HG02981 (cell line): ENCODE results near the gene EPG5.
"Not testable (repeated sequence)": the region's sequence is repeated elsewhere in the genome, so short reads cannot be mapped to it uniquely, and the experiment has no call there.

ENCODE experiments used
- ATAC-seq: cut with Tn5 transposase; IDR thresholded peaks from one replicate; pipeline ENCODE4 v1.9.1; 2021; ENCODE audit warnings: mild to moderate bottlenecking, moderate library complexity; ENCODE audit not compliant: unreplicated experiment

The EPG5 gene, protein sequence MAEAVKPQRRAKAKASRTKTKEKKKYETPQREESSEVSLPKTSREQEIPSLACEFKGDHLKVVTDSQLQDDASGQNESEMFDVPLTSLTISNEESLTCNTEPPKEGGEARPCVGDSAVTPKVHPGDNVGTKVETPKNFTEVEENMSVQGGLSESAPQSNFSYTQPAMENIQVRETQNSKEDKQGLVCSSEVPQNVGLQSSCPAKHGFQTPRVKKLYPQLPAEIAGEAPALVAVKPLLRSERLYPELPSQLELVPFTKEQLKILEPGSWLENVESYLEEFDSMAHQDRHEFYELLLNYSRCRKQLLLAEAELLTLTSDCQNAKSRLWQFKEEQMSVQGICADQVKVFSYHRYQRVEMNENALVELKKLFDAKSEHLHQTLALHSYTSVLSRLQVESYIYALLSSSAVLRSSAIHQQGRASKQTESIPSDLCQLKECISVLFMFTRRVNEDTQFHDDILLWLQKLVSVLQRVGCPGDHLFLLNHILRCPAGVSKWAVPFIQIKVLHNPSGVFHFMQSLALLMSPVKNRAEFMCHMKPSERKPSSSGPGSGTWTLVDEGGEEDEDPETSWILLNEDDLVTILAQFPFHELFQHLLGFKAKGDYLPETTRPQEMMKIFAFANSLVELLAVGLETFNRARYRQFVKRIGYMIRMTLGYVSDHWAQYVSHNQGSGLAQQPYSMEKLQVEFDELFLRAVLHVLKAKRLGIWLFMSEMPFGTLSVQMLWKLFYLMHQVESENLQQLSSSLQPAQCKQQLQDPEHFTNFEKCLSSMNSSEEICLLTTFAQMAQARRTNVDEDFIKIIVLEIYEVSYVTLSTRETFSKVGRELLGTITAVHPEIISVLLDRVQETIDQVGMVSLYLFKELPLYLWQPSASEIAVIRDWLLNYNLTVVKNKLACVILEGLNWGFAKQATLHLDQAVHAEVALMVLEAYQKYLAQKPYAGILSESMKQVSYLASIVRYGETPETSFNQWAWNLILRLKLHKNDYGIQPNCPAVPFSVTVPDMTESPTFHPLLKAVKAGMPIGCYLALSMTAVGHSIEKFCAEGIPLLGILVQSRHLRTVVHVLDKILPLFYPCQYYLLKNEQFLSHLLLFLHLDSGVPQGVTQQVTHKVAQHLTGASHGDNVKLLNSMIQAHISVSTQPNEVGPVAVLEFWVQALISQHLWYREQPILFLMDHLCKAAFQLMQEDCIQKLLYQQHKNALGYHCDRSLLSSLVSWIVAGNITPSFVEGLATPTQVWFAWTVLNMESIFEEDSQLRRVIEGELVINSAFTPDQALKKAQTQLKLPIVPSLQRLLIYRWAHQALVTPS (N-terminal part only)

DNA sequence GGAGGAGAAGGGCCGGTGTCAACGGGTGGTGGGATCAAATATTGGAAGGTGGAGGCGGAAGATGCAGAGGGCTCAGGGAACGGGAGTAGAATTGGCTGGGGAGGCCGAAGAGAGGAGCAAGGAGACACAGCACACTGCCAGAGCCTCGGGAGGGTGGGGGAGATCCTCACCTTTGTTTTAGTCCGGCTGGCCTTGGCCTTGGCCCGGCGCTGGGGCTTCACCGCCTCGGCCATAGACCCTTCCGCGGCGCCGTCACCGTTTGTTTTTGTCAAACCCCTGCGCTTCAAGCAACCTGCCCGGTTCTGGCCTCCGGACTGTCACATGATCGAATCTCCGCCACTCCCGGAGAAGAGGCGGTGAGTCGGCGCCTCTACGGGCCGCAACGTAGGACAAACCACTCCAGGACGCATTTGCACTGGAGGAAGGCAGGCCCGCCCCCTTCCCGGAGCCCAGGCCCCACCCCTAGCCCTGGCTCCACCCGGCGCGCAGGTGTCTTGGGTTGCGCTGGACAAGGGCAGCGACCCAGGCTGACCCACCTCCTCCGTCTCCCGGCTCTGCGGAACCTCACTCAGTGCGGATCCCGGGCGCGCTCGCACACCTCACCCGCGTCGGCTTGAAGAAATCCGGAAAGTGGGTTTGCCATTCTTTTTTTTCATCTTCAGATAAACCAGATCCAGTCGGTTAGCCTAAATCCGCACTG, at the start of gene EPG5:
Gene EPG5 (minus strand): TSS at position 323 of the 700 bp plus-strand sequence. CDS start 90 bp downstream, at position 233.
- peak; percentile 89 for ATAC-seq

GRCh38 chr18:46013484-46014189, 46.5 kb upstream of the EPG5 start:
- ATAC-seq, result peak; percentile 73

DNA sequence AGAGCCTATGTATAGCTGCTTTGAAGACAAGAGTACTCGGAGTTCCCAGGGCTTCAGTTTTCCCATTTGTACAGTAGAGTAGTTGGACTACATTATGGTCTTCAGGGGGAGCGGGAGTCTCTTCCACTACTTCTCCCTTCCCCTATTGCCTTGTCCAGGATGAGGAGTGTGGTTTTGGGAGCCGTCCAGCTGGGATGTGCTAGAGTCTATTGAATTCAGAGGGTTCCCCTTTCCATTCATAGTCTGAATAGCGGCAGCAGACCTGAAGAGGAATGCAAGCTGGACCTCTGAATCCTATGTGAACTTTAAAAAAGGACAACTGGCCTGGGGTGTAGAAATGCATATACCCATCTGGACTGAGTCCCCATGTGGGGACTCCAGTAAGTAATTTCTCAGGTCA, 43.5 kb upstream of the EPG5 start:
- no peak for ATAC-seq

DNA sequence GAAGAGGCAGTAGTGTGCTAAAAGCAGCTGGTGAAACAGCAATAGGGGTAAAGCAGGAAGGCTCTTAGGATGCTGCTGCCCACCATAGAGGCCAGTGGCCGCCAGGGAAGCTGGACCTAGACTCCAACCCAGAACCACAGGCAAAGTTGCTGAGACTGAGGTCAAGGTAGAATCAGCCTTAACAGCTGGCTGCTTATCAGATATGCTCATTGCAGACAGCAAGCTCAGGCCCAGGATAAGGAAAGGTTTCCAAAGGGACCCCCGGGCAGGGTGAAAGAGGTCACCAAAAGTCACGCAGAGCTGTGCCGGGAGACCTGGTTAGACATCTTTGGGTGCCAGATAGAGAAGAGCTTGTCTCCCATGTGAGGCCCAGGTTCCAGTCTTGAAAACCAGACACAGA, 42.9 kb upstream of the EPG5 start:
- ATAC-seq, result no peak

DNA sequence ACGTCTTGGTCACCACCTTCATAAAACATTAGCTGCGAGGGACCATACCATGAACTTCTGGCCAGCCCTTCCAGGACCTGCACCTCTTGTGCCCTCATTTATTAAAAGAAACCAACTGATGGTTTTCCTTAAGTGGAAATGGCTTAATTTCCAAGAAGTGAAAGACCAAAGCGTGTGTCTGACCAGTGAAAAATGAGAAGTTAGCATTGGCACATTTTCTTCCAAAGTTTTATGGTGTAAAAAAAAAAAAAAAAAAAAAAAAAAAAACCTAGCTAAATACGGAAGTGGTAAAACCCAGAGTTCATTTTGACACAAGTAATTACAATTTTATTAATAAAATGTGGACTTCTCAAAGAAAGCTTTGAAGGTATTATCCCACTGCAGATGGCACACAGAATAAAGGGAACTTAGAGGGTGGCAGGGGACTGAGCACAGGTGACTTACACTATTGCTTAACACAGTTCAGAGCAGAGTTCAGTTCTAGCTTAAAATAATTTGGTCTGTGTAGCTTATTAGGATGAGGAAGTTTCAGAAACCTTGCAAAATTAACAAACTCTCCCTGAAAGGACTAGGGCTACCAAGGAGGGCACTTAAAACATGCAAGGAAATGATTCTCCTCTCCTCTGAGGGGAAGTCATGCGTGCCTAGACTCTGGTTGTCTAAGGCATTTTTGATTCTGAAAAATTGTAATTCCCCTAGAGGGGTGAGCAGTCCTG, 42.2 kb upstream of the EPG5 start:
- no peak for ATAC-seq

DNA sequence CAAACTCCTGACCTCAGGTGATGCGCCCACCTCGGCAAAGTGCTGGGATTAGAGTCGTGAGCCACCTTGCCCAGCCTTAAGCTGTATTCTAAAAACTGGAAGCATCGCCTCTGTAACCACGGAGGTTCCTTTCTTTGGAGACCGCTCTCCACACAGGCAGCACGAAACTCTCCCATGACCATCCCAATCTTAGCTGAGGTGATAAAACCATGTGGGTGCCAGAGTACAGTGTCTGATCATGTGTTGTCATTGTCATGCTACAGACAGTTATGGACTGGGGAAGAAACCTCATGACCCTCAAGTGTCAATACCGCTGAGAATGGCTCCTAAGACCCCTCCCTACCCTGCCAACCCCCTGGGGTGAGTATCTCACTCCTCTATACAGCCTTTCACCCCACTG, 41.4 kb upstream of the EPG5 start:
- no peak for ATAC-seq

DNA sequence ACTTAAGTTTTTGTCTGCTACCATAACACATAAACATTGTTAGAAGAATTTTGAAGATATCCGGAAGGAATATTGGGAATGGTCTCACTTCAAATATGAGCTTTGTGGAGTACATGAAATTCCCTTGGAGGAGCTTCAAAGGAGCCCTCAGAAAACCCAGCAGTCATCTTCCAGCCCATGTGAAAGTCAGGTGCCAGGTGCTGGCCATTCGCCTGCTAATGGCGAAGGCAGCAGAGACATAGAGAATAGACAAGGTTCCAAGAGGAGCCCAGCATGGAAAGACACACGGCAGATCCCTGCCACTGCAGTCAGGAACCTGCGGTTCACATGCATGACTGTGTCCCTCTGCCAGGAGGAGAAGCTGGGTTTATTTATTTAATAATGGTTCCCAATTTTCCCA, 40.0 kb upstream of the EPG5 start:
- no peak for ATAC-seq

GRCh38 chr18:46002934-46003333, 35.8 kb upstream of the EPG5 start:
- no peak for ATAC-seq

DNA sequence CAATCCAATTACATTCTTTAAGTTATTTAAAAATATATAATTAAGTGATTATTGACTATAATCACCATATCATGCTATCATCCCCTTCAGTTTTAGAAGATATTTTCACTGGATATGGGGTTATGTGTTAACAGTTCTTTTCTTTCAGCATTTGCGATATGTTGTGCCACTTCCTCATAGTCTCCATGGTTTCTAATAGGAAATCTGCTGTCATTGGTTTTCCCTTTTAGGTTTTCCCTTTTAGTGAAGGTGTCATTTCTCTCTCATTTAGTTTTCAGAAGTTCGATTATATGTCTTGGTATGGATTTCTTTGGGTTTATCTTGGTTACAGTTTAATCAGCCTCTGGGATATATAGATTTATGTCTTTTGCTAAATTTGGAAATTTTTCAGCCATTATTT, 34.8 kb upstream of the EPG5 start:
- no peak for ATAC-seq

DNA sequence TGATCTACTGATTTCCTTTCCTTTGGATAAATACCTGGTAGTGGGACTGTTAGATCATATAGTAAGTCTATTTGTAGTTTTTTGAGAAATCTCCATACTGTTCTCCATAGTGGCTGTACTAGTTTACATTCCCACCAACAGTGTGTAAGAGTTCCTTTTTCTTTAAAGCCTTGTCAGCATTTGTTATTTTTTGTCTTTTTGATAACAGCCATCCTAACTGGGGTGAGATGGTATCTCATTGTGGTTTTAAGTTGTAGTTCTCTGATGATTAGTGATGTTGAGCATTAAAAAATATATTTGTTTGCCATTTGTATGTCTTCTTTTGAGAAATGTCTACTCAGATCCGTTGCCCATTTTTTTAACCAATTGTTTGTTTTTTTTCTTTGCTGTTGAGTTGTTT, 33.9 kb upstream of the EPG5 start:
- ATAC-seq, result no peak

DNA sequence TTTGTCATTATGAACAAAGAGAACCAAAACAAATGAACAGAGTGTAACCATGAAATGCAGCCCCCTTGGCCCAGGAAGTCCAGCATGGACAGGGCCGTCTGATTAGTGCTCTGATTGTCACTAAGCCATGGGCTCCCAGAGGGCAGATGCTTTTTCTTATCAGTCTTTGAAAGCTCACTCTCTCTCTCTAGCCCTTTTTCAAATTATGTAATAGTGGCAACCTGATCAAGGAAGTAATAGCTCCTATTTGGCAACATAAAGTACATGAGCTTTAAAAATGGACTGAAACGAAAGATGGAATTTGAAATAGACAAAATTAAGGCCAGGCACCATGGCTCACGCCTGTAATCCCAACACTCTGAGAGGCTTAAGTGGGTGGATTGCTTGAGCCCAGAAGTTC, 32.4 kb upstream of the EPG5 start:
- no peak for ATAC-seq

GRCh38 chr18:45998244-45998643, 31.1 kb upstream of the EPG5 start:
- ATAC-seq, result no peak

DNA sequence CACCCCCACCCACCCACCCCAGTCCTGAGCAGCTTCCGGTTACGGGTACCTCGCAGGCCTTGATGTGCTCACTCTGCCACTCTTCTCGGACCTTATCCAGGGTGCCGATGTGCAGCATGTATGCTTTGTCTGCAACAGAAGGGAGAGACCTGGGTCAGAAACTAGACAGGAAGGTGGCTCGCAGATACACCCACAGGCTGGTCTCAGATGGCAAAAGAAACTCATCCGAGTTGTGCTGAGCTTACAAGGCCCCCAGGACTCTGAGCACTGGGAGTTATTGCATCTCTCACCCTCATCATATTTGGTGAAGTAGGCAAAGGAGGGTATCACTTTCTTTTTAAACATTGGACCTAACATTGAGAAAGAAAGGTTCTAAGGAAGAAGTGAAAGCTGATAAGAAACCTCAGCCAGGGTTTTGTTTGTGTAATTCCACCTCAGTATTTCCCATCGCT, 30.6 kb upstream of the EPG5 start:
- ATAC-seq, result no peak

GRCh38 chr18:45995461-45995860, 28.3 kb upstream of the EPG5 start:
- no peak for ATAC-seq

- ATAC-seq, result no peak
These were observed 26.3 kb upstream of the EPG5 start for GRCh38 chr18:45993438-45993837.

DNA sequence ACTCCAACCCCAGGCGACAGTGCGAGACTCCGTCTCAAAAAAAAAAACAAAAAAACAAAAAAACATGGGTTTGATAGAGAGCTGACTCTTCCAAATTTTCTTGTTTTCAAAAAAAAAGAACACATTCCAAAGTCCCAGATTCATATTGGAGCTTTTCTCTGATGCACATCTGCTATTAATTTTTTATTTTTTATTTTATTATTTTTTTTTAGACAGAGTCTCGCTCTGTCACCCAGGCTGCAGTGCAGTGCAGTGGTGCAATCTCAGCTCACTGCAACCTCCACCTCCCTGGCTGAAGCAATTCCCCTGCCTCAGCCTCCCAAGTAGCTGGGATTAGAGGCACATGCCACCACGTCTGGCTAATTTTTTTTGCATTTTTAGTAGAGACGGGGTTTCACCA, 25.4 kb upstream of the EPG5 start:
- not testable (repeated sequence) for ATAC-seq

DNA sequence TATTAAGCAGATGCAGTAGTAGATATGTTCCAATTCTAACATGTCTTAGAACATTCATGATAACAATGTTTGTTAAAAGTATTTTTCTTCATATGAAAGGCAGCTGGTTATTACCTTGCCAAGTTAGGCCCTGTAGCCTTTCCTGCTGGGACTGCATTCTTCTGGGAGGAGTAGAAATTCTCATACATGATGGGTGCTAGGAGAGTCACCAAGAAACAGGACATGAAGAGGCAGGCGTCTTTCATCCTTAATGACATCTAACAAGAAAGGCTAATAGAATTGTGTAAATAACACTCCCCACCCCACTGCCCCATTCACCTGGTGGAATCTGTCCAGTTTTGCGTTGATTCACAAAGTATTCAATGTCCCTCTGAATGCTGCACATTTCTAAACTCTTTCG, 24.7 kb upstream of the EPG5 start:
- no peak for ATAC-seq

DNA sequence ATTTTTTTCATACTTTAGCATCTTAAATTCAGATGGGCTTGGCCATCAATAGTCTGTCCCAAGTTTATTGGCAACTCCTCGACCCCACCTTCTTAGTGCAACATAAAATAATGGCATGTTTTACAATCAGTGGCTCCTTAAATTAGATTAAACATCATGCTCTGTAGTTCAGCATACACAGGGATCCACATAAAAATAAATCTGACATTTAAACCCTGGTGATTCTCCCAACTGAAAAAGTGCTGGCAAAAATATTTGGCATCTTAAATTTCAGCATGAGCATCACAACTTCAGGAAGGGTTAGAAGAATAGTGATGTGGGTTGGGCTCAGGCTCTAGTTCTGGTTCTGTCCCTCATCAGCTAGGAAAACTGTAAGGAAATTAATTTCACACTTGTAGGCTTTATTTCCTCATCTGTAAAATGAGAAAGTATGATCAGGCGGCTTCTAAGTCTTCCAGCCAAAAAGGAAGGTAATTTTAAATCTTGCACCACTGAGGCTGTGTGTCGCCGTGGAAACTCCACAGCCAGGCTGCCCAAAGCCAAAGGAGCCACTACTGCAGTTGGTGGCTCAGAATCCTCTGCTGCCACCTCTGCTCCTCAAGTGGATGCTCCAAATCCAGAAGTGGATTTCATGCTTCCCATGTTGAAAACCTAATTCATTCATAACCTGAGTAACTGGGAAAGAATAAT, 17.6 kb upstream of the EPG5 start:
- no peak for ATAC-seq

DNA sequence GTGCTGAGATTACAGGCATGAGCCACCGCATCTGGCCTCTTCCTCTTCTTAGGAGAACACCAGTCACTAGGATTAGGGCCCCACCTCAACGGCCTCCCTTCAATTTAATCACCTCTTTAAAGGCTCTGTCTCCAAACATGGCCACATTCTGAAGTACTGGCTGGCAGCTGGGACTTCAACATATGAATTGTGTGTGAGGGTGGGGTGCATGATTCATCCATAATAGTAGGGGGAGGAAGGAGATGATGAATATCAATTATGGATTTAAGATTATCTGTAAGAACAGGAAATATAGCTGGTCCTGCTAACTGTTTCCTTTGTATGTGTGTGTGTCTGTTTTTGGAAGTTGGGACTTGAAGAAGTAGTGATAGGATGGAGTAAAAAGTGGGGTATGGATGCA, 14.7 kb upstream of the EPG5 start:
- ATAC-seq, result no peak
